IPS-NIHi11 (cell line): ENCODE results near the gene LIG3.
"Not testable (repeated sequence)": the region's sequence is repeated elsewhere in the genome, so short reads cannot be mapped to it uniquely, and the experiment has no call there.

Experiments
- DNase-seq: peaks from one replicate; pipeline ENCODE4 v3.0.0; 2012; ENCODE audit warnings: mixed read lengths, low spot score

The LIG3 gene

DNA sequence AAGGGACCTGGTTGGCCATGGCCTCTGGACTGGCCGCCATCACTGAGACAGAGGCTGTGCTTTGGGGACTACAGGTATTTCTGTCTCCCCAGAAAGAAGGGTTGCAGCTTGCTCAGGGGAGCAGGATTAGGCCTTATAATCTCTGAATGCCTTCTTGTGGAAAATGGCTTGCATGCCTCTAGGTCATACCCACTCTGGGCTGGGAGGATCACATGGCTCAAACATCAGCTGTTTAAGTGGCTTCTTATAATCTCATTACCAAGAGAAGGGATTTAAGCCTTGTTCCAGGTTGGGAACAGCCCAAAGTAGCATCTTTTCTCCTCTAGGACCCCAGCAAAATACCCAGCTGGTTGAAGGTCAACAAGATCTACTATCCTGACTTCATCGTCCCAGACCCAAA, 19.1 kb downstream of the LIG3 start:
- DNase-seq, result no peak

DNA sequence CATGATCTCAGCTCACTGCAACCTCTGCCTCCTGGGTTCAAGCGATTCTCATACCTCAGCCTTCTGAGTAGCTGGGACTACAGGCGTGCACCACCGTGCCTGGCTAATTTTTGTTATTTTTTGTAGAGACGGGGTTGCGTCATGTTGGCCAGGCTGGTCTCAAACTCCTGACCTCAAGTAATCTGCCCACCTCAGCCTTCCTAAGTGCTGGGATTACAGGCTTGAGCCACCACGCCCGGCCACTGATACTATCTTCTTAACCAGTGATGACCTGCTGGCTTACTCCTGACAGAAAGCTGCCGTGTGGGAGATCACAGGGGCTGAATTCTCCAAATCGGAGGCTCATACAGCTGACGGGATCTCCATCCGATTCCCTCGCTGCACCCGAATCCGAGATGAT, 20.7 kb downstream of the LIG3 start:
- DNase-seq, result not testable (repeated sequence)

DNA sequence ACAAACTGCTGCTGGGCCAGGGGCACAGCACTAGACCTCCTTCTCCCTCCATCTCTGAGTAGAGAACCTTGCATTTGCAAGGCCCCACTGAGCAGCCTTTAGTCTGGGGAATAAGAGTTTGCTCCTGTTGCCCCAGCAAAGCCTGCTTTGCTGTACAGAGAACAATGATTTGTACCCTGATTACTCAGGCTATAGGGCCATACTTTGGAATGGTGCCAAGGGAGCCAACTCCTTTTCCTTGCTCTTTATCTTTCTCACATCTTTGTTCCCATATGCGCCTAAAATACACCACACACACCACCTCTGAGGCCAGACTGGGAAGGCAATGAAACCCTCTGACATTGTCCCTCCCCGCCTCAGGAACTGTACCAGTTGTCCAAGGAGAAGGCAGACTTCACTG, 21.2 kb downstream of the LIG3 start:
- DNase-seq, result no peak

DNA sequence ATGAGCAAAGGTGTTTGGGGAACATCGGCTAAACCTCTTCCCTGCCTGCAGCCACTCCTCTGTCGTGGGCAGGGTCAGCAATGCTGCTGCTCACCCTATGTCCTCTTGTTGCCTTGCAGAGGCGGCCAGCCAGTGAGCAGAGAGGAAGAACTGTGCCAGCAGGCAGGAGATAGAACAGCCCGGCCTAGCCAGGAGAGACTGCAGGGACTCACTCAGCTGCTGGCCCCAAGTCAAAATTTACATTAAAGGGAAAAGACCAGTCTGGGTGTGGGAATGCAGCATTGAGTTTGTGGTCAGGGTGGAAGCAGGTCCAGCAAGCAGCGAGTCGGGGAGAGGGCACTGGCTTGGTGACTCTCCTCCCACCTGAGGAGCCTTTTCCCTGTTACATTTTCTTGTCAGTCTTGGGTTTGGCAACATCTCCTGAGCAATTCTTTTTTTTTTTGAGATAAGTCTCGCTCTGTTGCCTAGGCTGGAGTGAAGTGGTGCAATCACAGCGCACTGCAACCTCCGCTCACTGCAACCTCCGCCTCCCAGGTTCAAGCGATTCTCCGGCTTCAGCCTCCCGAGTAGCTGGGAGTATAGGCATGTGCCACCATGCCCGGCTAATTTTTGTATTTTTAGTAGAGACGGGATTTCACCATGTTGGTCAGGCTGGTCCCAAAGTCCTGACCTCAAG, 22.7 kb downstream of the LIG3 start:
- DNase-seq, result no peak

DNA sequence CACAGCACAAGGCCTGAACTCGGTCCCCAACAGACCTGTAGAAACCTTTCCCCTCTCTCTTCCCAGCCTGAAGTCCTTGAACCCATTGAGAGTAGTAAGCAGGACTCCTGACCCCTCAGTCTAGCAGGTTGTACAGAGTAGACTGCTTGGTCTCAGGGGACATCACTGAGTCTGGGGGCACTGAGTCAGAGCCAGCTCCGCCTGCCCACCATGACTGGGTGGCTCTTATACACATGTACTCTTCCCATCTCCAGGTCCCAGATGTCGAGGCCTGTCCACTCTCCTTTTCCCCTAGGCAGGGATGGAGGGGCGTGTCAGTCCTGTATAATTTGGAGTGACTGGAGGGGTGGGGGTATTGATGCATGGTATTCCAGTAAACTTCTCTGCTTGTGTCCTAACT, 23.5 kb downstream of the LIG3 start:
- no peak for DNase-seq

DNA sequence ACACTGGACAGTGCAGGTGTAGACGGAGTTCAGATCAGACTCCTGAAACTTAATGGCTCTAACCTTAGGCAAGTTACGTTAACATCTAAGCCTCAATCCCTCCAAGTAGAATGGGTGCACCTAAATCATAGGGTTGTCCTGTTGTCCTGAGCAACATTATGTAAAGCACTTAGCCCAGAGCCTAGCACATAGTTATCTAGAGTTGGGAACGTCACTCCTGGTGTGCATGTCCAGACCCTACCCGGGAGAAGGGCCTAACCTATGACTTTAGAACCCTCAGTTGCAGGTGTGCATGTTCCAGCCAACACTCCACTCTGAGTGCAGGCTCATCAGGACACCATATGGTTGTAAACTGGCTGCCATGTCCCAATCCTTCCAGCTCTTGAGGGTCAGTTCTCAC, 26.0 kb downstream of the LIG3 start:
- no peak for DNase-seq

DNA sequence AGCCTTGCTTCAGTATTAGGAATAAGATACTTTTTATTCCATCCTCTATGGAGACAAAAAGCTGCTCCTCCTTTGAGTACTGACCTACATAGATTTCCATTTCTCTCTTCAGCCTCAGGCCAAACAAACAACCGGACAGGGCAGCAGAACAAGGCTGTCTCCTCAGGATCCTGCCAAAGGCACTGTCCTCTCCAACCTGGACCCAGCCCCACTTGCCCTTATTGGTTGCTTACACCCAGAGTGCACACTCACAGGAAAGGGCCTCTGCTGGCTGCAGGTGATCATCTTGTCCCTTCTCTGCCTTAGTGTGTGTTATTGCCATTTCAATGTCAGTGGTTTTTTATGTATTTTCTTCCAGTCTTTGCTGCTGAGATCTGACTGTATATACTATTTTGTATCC, 26.6 kb downstream of the LIG3 start:
- no peak for DNase-seq

DNA sequence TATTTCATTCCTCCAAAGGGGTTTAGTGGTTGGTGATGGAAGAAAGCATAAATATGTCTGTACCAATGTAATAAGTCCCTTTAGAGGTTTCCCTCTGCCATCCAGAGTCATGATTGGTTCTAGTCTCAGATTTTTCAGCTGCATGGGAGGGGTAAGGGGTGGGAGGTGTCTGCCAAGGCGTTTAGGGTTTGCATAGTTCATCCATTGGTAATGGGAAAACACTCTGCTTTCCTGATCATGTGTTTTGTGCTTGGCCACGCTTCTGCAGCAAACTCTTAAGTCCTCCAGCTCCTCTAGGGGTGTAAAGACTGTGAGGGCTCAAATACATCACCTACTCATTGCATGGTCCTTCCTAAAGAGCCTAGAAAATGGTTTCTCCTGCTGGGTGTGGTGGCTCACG, 29.8 kb downstream of the LIG3 start:
- DNase-seq, result no peak

DNA sequence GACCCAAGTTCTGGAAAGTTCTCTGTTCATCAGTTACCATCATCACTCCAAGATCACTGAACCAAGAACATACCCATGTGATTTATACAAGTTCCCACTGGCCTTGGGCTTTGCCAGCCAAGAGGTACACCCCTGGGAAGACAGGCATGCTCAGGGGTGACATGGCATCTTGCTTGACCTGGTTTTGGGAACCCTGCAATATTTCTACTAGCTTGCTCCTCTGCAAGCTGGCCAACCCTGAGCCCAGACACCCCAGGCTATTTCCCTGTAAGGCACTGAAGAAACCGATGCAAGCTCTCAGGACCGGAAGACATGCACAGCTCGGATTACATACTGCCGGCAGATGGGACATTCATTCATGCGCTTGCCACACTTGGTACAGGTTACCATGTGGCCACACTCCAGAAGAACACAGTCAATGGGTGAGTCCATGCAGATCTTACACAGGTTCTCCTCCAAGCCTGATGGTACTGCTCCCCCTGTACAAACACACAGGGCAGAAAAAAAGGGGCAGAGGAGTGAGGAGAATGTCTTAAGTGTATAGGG, 31.4 kb downstream of the LIG3 start:
- DNase-seq, result no peak

DNA sequence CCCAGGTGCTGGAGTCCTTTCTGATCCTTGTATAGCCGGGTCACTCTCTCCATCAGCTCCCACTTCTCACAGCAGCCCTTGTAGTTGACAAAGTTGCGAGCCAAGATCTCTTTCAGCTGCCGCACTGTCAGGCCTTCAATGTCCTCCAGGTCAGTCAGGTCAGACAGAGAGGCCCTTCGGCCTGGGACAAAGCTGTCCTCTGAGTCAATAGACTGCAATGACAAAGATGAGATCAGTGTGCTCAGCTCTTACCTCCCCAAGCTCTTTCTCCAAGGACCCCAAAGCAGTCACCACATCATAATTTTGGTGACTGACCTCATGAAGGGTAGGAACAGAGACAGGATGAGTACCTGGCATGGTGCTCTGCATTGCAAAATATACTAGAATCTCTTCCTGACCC, 36.1 kb downstream of the LIG3 start:
- DNase-seq, result no peak

DNA sequence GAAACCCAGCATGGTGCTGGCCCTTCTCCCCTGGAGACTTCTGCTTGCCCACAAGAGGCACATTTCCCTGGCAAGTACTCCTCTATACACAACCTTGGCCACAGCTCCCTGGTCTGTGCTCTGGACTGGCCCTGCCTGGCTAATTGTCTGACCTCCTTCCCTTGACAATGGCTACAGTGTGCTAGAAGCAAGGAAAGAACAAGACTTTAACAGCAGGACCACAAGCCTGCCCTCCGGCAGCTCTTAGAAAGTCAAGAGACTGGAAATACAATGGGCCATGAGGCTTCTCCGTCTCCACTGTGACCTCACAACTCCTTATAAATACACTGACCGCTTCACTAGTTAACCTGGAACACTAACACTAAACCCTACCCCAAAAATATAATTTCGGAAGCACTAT, 36.7 kb downstream of the LIG3 start:
- DNase-seq, result no peak

DNA sequence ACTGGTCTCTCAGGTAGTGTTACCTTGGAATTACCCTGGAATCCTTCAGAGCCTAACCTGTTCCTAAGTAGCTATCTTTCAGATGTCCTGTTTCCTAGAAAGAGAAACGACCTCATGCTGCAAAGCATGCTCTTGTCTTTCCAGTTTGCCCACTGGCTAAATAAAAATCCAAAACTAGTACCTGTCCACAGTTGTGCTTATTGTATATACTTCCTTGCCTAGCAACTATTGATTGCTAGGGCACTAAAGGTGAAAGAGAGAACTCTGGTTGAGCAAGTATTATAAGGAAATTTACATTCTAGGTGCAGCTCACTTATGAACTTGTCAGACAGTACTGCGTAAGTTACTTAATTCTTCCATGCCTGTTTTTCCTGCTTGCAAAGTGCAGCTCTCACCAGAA, 38.5 kb downstream of the LIG3 start:
- no peak for DNase-seq

DNA sequence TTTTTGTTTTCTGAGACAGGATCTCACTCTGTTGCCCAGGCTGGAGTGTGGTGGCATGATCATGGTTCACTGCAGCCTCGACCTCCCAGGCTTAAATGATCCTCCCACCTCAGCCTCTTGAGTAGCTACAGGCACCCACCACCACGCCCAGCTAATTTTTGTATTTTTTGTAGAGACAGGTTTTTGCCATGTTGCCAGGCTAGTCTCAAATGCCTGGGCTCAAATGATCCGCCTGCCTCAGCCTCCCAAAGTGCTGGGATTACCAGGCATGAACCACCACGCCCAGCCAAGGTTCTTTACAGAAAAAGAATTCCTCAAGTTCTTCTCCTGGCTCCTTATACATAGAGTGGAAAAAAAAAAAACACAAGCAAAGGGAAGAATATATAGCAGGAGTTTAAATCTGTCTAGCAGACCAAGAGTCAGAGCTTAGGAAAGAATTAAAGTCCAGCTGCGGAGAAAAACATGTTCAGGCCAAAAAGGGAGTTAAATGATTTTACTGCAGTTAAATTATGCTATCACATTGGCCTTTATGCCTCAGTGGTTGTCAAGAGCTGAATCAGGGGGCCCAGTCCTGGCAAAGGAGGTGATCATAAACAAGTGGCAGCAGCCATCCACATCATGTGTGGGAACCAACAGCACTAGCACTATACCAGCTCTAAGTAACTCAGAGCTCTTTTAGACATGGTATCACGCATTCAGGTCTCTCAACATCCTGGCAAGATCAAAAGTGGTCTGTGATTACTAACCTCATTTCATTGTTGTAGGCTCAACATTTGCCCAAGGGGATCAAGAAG, 39.3 kb downstream of the LIG3 start:
- no peak for DNase-seq

DNA sequence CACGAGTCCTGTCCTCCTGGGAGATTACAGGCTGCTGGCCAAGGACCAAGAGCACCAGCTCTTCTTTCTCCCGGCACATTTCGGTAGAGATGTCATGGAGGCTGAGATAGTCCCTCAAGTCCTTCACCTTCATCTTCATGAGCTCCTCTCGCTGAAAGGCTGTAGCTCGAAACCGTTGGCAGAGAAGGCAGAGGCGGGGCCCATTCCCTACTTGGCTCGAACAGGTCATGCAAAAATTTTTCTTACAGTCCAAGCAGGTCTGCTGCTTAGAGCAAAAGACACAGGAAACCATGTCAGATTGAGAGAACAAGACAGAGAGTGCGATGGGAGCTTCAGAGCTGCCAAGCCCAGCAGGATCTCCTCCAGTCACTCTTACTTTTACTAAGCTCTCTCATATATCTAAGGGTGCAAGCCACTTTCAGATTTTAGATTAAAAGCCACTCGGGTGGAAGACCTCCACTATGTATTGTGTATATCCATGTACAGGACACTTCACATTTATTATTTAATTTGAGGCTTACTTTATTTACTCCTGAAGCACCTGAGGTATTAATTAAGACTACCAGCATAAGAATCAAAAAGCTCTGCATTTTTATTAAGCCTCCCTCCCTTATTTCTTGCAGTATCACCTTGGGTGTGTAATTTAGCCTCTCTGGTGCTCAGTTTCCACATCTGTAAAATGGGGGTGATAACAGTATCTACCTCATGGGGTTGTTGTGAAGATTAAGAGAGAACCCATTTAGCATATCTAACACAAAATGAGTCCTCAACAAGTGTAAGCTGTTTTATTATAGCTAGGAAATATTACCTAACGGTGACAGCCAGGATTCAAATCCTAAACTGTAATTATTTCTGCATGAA, 41.4 kb downstream of the LIG3 start:
- DNase-seq, result no peak

DNA sequence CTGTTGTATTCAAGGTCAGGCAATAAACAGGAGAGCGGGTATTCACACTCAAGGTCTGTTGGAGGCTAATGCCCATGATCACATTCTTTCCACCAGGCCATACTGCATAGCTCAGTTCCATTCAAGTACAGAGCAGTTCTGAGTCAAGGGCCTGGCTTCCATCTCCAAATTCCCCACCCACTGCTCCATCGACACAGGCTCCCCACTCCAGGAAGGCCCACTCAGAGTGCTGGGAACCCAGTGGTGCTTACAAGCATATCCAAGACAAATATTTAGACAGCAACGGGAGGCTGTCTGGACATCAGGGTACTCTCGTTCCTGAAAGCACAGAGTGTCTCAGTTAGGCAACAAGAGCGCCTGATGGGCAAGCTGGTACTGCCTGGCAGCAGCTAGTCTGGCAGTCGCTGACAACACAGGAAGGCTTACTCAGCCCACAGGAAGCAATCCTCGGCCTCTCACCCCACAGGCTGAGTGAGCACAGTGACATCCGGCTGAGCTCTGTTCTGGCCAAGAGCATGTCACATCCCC, 42.3 kb downstream of the LIG3 start:
- DNase-seq, result no peak

DNA sequence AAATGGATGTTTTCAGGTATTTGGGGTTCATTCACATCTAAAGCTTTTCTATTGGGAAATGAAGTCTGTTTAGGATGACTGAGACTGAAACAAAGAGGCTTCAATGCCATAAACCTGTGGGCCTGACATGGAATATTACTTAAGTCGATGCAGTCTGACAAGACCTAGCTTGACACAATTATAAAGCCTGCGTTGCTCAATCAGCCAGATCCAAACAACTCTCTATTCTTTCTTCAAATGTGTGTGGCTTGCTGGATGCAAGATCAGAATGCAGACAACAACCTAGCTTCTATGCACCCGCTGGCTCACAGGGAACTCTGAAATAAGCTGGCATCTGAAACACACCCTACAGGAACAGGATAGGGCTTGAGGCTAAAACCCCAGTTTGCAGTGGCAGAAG, 43.2 kb downstream of the LIG3 start:
- DNase-seq, result no peak

DNA sequence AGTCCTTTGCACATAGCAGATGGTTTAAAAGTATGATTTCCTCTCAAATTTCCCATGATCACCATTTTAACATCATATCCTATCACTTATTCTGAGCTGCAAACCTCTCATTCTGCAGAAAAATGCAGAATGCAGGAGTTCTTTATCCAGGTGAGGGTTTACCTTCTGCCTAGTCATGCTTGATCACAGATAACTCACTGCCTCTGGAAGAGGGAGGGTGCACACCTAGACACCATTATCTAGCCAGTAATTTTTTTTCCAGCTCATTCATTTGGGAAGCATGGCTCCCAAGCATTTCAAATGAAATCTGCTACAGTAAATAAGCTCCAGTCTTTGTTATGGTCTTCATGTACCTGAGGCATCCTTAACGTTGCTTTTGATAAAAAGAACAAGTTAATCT, 45.2 kb downstream of the LIG3 start:
- no peak for DNase-seq

DNA sequence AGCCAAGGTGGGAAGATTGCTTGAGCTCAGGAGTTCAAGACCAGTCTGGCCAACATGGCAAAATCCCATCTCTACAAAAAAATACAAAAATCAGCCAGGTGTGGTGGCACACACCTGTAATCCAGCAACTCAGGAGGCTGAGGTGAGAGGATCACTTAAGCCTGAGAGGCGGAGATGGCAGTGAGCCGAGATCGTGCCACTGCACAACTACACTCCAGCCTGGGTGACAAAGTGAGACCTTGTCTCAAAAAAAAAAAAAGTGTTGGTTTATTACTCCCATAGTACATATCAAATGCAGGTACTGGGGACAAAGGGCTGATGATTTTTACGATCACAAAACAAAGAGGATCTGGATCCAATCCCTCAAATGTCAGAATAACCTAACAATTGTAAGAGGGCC, 47.8 kb downstream of the LIG3 start:
- not testable (repeated sequence) for DNase-seq

DNA sequence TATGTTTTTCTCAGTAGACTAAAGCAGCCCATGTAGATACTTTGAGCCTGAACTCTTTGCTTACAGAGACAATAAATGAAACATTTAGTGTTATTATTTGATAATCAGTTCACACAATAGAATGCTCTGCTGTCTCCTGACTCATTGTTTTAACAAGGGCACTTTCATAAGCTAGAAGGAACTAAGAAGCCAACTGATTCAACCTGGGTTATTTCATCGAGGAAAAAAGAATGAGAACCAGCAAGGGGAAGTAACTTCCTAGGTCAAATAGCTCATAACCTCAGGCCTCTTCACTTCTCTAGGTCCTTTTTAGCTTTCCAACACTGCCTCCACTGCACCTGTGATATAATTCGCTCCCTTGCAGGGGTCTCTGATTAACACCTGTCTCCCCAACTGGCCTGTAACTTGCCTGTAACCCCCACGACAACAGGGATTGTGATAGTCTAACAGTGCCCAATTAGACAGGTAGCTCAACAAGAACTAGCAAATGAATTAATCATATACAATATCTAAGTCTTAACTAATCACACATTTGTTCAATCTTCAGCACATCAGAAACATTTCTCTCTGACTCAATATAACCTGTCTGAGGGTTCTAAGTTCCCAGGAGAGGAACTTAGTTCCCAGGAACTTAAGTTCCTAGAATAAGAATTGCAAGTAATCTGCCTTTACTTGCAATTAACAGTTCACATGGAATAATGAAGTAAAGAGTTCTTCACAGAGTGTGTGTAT, 48.4 kb downstream of the LIG3 start:
- DNase-seq, result no peak

DNA sequence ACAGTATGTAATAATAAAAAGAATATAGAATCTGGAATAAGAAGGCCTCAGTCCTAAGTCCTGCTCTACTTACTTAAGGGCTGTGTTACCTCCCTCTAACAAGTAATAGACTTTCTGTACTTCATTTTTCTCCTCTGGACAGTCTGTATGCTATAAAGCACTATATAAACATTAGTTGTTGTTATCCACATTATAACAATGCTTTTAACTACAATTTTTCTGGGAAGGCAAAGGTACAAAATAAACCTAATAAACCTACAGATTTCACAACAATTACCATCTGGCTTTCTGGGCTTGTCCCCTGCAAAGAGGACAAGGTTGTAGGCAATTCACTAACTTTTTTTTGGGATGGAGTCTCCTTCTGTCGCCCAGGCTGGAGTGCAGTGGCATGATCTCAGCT, 50.5 kb downstream of the LIG3 start:
- DNase-seq, result no peak

DNA sequence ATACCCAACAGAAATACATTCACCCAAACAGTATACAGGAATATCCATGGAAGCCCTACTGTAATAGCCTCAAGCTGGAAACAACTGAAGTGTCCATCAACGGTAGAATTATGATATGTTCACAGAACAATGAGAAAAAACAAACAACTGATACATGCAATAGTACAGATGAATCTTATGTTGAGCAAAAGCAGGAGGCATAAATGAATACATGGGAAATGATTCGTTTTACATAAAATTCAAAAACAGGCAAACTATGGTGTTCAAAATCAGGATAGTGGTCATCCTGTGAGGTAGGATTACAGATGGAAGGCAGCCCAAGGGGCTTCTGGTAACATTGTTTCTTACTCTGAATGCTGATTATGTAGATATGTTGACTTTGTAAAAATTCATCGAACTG, 58.1 kb downstream of the LIG3 start:
- DNase-seq, result no peak

DNA sequence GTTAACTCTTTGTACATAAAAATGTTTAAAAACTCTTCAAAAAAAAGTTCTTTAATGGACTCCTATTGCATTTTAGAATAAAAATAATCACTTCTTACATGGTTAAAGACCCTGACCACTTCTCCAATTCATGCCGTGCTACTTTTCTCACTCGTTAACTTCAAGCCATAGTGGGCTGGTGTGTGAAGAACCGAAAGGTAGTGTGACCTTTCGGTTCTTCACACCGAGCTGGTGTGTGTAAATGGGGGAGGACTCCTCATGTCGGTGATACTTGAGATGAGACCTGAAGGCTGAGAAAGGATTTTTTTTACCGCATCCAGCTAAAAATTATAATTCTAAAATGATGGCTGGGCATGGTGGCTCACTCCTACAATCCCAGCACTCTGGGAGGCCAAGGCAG, 61.1 kb downstream of the LIG3 start:
- no peak for DNase-seq
